ENCODE results near the gene RAD51D.

RAD51D gene

DNA sequence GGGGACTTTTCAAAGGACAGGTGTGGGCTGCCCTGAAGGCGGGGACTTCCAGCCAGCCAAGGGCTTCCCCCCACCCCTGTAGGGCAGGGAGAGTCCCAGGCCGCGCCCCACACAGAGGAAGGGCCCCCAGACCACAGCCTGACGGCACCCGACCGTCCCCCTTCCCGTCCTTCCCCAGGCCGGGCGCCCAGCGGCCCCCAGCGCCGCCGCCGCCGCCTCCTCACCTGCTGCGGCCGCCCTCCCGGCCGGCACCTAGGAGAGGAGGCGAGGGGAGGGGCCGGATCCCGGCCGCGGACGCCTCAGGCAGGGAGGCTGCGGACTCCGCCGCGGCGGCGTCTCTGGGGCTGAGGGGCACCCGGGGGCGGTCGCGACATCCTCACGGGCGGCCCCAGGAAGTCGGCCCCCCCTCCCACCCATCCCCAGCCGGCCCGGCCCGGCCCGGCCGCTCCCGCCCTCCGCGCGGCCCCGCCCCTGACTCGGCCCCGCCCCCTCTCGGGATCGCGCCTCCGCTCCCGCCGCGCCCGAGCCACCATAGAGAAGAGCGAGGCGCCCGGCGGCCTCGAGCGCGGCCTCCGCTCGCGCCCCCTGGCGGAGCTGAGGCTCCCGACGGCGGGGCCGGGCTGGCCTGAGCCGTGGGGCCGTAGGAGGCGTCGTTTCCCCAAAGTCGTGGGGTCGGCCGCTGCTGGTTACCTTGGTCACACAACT, 30.6 kb downstream of the RAD51D start (continued):
- TF ChIP-seq, protein P1, sequence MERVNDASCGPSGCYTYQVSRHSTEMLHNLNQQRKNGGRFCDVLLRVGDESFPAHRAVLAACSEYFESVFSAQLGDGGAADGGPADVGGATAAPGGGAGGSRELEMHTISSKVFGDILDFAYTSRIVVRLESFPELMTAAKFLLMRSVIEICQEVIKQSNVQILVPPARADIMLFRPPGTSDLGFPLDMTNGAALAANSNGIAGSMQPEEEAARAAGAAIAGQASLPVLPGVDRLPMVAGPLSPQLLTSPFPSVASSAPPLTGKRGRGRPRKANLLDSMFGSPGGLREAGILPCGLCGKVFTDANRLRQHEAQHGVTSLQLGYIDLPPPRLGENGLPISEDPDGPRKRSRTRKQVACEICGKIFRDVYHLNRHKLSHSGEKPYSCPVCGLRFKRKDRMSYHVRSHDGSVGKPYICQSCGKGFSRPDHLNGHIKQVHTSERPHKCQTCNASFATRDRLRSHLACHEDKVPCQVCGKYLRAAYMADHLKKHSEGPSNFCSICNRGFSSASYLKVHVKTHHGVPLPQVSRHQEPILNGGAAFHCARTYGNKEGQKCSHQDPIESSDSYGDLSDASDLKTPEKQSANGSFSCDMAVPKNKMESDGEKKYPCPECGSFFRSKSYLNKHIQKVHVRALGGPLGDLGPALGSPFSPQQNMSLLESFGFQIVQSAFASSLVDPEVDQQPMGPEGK (tag by site-specific recombination; IDR thresholded peaks at IDR 0.05), result peak; percentile 76
- TF ChIP-seq, protein P2, sequence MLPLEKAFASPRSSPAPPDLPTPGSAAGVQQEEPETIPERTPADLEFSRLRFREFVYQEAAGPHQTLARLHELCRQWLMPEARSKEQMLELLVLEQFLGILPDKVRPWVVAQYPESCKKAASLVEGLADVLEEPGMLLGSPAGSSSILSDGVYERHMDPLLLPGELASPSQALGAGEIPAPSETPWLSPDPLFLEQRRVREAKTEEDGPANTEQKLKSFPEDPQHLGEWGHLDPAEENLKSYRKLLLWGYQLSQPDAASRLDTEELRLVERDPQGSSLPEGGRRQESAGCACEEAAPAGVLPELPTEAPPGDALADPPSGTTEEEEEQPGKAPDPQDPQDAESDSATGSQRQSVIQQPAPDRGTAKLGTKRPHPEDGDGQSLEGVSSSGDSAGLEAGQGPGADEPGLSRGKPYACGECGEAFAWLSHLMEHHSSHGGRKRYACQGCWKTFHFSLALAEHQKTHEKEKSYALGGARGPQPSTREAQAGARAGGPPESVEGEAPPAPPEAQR (tag by site-specific recombination; IDR thresholded peaks at IDR 0.05), result no peak
- TF ChIP-seq, protein P3, sequence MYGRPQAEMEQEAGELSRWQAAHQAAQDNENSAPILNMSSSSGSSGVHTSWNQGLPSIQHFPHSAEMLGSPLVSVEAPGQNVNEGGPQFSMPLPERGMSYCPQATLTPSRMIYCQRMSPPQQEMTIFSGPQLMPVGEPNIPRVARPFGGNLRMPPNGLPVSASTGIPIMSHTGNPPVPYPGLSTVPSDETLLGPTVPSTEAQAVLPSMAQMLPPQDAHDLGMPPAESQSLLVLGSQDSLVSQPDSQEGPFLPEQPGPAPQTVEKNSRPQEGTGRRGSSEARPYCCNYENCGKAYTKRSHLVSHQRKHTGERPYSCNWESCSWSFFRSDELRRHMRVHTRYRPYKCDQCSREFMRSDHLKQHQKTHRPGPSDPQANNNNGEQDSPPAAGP (tag by site-specific recombination; IDR thresholded peaks at IDR 0.05), result peak; percentile 25; the same call in 1 of the 2 replicates
- no peak for TF ChIP-seq ZNF132 (tag by site-specific recombination; IDR thresholded peaks at IDR 0.05; ENCODE audit: borderline replicate concordance)
- TF ChIP-seq, protein P4, sequence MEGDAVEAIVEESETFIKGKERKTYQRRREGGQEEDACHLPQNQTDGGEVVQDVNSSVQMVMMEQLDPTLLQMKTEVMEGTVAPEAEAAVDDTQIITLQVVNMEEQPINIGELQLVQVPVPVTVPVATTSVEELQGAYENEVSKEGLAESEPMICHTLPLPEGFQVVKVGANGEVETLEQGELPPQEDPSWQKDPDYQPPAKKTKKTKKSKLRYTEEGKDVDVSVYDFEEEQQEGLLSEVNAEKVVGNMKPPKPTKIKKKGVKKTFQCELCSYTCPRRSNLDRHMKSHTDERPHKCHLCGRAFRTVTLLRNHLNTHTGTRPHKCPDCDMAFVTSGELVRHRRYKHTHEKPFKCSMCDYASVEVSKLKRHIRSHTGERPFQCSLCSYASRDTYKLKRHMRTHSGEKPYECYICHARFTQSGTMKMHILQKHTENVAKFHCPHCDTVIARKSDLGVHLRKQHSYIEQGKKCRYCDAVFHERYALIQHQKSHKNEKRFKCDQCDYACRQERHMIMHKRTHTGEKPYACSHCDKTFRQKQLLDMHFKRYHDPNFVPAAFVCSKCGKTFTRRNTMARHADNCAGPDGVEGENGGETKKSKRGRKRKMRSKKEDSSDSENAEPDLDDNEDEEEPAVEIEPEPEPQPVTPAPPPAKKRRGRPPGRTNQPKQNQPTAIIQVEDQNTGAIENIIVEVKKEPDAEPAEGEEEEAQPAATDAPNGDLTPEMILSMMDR (tag by site-specific recombination; IDR thresholded peaks at IDR 0.05), result peak; percentile 71
- TF ChIP-seq, protein P5, sequence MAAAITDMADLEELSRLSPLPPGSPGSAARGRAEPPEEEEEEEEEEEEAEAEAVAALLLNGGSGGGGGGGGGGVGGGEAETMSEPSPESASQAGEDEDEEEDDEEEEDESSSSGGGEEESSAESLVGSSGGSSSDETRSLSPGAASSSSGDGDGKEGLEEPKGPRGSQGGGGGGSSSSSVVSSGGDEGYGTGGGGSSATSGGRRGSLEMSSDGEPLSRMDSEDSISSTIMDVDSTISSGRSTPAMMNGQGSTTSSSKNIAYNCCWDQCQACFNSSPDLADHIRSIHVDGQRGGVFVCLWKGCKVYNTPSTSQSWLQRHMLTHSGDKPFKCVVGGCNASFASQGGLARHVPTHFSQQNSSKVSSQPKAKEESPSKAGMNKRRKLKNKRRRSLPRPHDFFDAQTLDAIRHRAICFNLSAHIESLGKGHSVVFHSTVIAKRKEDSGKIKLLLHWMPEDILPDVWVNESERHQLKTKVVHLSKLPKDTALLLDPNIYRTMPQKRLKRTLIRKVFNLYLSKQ (tag by site-specific recombination; IDR thresholded peaks at IDR 0.05; ENCODE audit: borderline replicate concordance), result no peak
- no peak for TF ChIP-seq ZBTB21 (tag by site-specific recombination; IDR thresholded peaks at IDR 0.05)
- no peak for TF ChIP-seq SALL2 (tag by site-specific recombination; IDR thresholded peaks at IDR 0.05; ENCODE audit: borderline replicate concordance)
- TF ChIP-seq ZNF777 (tag by site-specific recombination; IDR thresholded peaks at IDR 0.05; ENCODE audit: borderline replicate concordance), result no peak
- TF ChIP-seq PRDM1 (tag by site-specific recombination; IDR thresholded peaks at IDR 0.05), result 0 out of 2 replicates have a peak, but pooled peaks have one; percentile 19
- TF ChIP-seq, protein P6, sequence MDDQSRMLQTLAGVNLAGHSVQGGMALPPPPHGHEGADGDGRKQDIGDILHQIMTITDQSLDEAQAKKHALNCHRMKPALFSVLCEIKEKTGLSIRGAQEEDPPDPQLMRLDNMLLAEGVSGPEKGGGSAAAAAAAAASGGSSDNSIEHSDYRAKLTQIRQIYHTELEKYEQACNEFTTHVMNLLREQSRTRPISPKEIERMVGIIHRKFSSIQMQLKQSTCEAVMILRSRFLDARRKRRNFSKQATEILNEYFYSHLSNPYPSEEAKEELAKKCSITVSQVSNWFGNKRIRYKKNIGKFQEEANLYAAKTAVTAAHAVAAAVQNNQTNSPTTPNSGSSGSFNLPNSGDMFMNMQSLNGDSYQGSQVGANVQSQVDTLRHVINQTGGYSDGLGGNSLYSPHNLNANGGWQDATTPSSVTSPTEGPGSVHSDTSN (CRISPR knock-in tag; IDR thresholded peaks at IDR 0.05), result 0 out of 2 replicates have a peak, but pooled peaks have one; percentile 46
- TF ChIP-seq SP3 (tag by site-specific recombination; IDR thresholded peaks at IDR 0.05), result 0 out of 2 replicates have a peak, but pooled peaks have one; percentile 47
- no peak for TF ChIP-seq WT1 (tag by site-specific recombination; IDR thresholded peaks at IDR 0.05)
- no peak; the same call in 1 of the 2 replicates for TF ChIP-seq ZBTB48 (tag by site-specific recombination; IDR thresholded peaks at IDR 0.05)
- peak; percentile 31; the same call in 1 of the 2 replicates for TF ChIP-seq ZNF561 (tag by site-specific recombination; IDR thresholded peaks at IDR 0.05; ENCODE audit: borderline replicate concordance)
- no peak for TF ChIP-seq ZNF558 (tag by site-specific recombination; IDR thresholded peaks at IDR 0.05)
- TF ChIP-seq ZXDB (tag by site-specific recombination; IDR thresholded peaks at IDR 0.05), result no peak
- TF ChIP-seq ZBTB17 (tag by site-specific recombination; IDR thresholded peaks at IDR 0.05), result no peak
- no peak for TF ChIP-seq ZNF792 (tag by site-specific recombination; IDR thresholded peaks at IDR 0.05)
- TF ChIP-seq ZNF555 (tag by site-specific recombination; conservative IDR thresholded peaks at IDR 0.05), result no peak
- peak; percentile 60; the same call in 1 of the 2 replicates for TF ChIP-seq ZNF660 (tag by site-specific recombination; IDR thresholded peaks at IDR 0.05)
- TF ChIP-seq, protein P7, sequence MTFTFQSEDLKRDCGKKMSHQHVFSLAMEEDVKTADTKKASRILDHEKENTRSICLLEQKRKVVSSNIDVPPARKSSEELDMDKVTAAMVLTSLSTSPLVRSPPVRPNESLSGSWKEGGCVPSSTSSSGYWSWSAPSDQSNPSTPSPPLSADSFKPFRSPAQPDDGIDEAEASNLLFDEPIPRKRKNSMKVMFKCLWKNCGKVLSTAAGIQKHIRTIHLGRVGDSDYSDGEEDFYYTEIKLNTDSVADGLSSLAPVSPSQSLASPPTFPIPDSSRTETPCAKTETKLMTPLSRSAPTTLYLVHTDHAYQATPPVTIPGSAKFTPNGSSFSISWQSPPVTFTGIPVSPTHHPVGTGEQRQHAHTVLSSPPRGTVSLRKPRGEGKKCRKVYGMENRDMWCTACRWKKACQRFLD (tag by site-specific recombination; IDR thresholded peaks at IDR 0.05), result no peak
- TF ChIP-seq, protein P8, sequence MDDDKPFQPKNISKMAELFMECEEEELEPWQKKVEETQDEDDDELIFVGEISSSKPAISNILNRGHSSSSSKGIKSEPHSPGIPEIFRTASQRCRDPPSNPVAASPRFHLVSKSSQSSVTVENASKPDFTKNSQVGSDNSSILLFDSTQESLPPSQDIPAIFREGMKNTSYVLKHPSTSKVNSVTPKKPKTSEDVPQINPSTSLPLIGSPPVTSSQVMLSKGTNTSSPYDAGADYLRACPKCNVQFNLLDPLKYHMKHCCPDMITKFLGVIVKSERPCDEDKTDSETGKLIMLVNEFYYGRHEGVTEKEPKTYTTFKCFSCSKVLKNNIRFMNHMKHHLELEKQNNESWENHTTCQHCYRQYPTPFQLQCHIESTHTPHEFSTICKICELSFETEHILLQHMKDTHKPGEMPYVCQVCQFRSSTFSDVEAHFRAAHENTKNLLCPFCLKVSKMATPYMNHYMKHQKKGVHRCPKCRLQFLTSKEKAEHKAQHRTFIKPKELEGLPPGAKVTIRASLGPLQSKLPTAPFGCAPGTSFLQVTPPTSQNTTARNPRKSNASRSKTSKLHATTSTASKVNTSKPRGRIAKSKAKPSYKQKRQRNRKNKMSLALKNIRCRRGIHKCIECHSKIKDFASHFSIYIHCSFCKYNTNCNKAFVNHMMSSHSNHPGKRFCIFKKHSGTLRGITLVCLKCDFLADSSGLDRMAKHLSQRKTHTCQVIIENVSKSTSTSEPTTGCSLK (tag by site-specific recombination; IDR thresholded peaks at IDR 0.05), result no peak
- peak; percentile 46; the same call in 1 of the 2 replicates for TF ChIP-seq ZBTB20 (tag by site-specific recombination; IDR thresholded peaks at IDR 0.05)
- no peak; the same call in 1 of the 2 replicates for TF ChIP-seq ZNF677 (tag by site-specific recombination; IDR thresholded peaks at IDR 0.05)
- no peak for TF ChIP-seq ZNF292 (tag by site-specific recombination; IDR thresholded peaks at IDR 0.05; ENCODE audit: borderline replicate concordance, low read depth)
- peak; percentile 91 for TF ChIP-seq ZNF10 (tag by site-specific recombination; IDR thresholded peaks at IDR 0.05)
